HFF-Myc (cell line): Measurements from ENCODE around the gene RBM12.

Source experiments
- DNase-seq: peaks from one replicate; pipeline ENCODE4 v3.0.0-alpha.2; 2011; ENCODE audit warnings: low read depth; ENCODE audit errors: extremely low read depth
- H3K4me3 ChIP-seq: replicated peaks from 2 replicates; pipeline ENCODE4 v1.5.1; 2011; ENCODE audit warnings: low read depth, mild to moderate bottlenecking, control low read depth, low read length
- CTCF ChIP-seq: IDR thresholded peaks from 2 replicates; pipeline ENCODE4 v1.5.1; 2012; ENCODE audit warnings: mild to moderate bottlenecking, low read depth, low read length, control low read depth; ENCODE audit errors: missing control alignments

Gene RBM12

GRCh38 chr20:35615667-35616464, 48.8 kb downstream of the RBM12 start, which contains the start of gene SPAG4:
TSS of gene SPAG4 (plus strand) at chr20:35615829. CDS start at chr20:35616004, 175 bp downstream.
- peak within 1 kb of the TSS; percentile 46 for H3K4me3 ChIP-seq
- peak; percentile 99 for DNase-seq
- TF ChIP-seq CTCF, result no peak

- no peak for TF ChIP-seq CTCF
- no peak overlapping the region for H3K4me3 ChIP-seq
- no peak for DNase-seq
Measured at GRCh38 chr20:35611482-35611881, 53.2 kb downstream of the RBM12 start.

- DNase-seq, result no peak
Measured at GRCh38 chr20:35610833-35611427, 53.8 kb downstream of the RBM12 start.

GRCh38 chr20:35607003-35607735, 57.5 kb downstream of the RBM12 start:
- no peak for TF ChIP-seq CTCF
- DNase-seq, result no peak
- no peak overlapping the region for H3K4me3 ChIP-seq

More at GRCh38 chr20:35610833-35611427, 53.8 kb downstream of the RBM12 start:
- H3K4me3 ChIP-seq, result no peak overlapping the region
- TF ChIP-seq CTCF, result no peak

- no peak for DNase-seq
- no peak for TF ChIP-seq CTCF
- no peak overlapping the region for H3K4me3 ChIP-seq
Measured at GRCh38 chr20:35606127-35606526, 58.6 kb downstream of the RBM12 start.

GRCh38 chr20:35604449-35604747, 60.3 kb downstream of the RBM12 start:
- no peak for DNase-seq
- TF ChIP-seq CTCF, result peak; percentile 34
- no peak overlapping the region for H3K4me3 ChIP-seq
